ENCODE measurements around the gene FXYD7. TPM values are rescaled to one million over a fixed set of nuclear protein-coding genes. Genes with fewer than 3 reads are reported as not detected.
A peak's percentile ranks its signal among the peaks of the same experiment; 100 is the strongest.

Gene FXYD7
- total and polyA plus RNA-seq, 10 donors = 1.2 to 4.4 (median 2.3) TPM; not detected in 1

DNA sequence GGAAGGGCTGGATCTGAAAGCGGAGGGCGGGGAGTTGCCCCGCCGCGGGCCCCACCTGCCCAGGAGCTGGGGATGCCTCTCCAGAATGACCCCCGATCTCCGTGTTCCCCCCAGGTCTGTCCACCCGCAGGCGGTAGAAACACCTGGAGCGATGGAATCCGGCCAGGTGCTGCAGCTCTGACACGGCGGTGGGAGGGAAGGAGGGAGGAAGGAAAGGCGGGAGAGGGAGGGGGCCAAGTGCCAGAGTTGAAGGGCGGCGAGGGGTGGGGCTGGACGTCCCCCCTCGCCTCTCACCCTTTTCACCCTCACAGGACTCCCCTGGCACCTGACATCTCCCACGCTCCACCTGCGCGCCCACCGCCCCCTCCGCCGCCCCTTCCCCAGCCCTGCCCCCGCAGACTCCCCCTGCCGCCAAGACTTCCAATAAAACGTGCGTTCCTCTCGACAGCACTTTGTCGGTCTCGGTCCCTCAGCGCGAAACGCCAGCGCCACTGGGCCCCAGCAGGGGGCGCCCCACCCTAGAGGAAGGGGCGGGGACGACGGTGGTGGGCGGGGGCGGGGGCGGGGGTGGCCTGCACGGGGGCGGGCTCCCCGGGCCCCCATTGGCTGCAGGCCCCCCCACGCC is 337 bp upstream of the FXYD7 start:
- DNase-seq = peak; percentile 90
- Histone ChIP-seq H3K36me3 (no peaks in the 10 kb centered on the region), H3K4me3 (peak overlapping the region in 5 of 8 donors; percentile 22 to 65 (median 25)), H3K27me3 (replicated peaks in 1 of 7) (peaks cover 0 to 64% (median 18%) of the 10 kb centered on the region in 7 donors), H3K27ac (peak overlapping the region in 2 of 8 donors; percentile 7 to 48), H3K9me3 (no peaks in the 10 kb centered on the region), H3K4me1 (peaks cover 13 to 70% (median 40%) of the 10 kb centered on the region in 6 donors)
- 3 to 13% (median 4%) methylated on average over 17 to 43 of the region's 46 CpGs for WGBS, 5 donors
- intact Hi-C loops (cut with DNase I; ENCODE audit: low total_unique reads) = no loop called here
- TF ChIP-seq POLR2A (IDR thresholded peaks at IDR 0.05) = no peak
- TF ChIP-seq POLR2AphosphoS5 (IDR thresholded peaks at IDR 0.05) = peak; percentile 52 to 63 (median 60)
- peak; percentile 4 to 92 (median 71) for TF ChIP-seq CTCF (IDR thresholded peaks at IDR 0.05 in 8 of 11, conservative IDR thresholded peaks at IDR 0.05 in 3 of 11)

DNA sequence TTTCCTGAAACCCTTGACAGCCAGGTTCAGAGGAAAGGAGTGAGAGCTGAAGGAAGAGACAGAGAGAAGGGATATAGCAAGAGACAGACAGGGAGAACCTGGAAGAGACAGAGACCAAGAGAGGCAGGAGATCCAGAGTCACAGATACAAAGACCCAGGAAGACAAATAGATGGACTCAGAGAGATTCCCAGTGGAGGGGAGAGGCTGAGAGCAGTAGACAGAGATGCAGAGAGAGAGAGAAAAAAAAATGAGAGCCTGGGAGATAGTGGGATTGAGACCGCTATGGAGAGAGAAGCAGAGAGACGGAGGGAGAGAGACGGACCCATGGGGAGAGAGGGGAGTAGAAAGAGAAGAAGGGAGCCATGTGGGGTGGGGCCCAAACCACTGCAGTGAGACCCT is 763 bp downstream of the FXYD7 start:
- intact Hi-C loops (cut with DNase I; ENCODE audit: low total_unique reads) = no loop called here
- DNase-seq = no peak
- Histone ChIP-seq H3K27me3 (replicated peaks in 1 of 7) (peaks cover 0 to 58% (median 18%) of the 10 kb centered on the region in 7 donors), H3K4me1 (peaks cover 13 to 63% (median 39%) of the 10 kb centered on the region in 6 donors), H3K4me3 (peak overlapping the region in 1 of 8 donors; percentile 65), H3K9me3 (no peaks in the 10 kb centered on the region), H3K36me3 (no peaks in the 10 kb centered on the region), H3K27ac (no peak overlapping the region)
- TF ChIP-seq POLR2A (IDR thresholded peaks at IDR 0.05) = no peak
- no peak for TF ChIP-seq CTCF (IDR thresholded peaks at IDR 0.05 in 8 of 11, conservative IDR thresholded peaks at IDR 0.05 in 3 of 11)
- TF ChIP-seq POLR2AphosphoS5 (IDR thresholded peaks at IDR 0.05) = no peak
- 48 to 61% (median 54%) methylated on average over 3 of the region's 3 CpGs for WGBS, 5 donors

DNA sequence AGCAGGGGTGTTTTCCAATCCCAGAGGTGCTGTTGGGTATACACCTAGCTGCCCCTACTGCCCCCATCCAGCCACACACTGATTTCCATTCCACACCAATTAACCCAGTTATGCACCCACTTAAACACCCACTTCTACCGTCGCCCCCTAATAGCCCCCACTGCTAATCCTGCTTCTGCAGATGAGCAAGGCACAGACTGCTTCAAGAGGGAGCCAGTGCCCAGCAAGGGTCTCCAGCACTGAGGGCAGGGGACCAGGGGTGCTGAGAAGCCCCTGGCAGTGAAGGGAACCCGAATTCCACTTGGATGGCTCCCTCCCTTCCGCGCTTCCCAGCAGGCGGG is 1.2 kb downstream of the FXYD7 start:
- 33 to 51% (median 45%) methylated on average over 2 to 6 of the region's 6 CpGs for WGBS, 5 donors
- no peaks in the 10 kb centered on the region for H3K36me3 ChIP-seq
- no peak overlapping the region for H3K4me3 ChIP-seq
- intact Hi-C loops (cut with DNase I; ENCODE audit: low total_unique reads) = no loop called here
- peaks cover 13 to 58% (median 39%) of the 10 kb centered on the region in 6 donors for H3K4me1 ChIP-seq
- no peak for TF ChIP-seq POLR2A (IDR thresholded peaks at IDR 0.05)
- TF ChIP-seq POLR2AphosphoS5 (IDR thresholded peaks at IDR 0.05) = no peak
- no peak for TF ChIP-seq CTCF (IDR thresholded peaks at IDR 0.05 in 8 of 11, conservative IDR thresholded peaks at IDR 0.05 in 3 of 11)
- H3K27ac ChIP-seq = no peak overlapping the region
- no peaks in the 10 kb centered on the region for H3K9me3 ChIP-seq
- H3K27me3 ChIP-seq (replicated peaks in 1 of 7) = peaks cover 0 to 57% (median 18%) of the 10 kb centered on the region in 7 donors
- no peak for DNase-seq

DNA sequence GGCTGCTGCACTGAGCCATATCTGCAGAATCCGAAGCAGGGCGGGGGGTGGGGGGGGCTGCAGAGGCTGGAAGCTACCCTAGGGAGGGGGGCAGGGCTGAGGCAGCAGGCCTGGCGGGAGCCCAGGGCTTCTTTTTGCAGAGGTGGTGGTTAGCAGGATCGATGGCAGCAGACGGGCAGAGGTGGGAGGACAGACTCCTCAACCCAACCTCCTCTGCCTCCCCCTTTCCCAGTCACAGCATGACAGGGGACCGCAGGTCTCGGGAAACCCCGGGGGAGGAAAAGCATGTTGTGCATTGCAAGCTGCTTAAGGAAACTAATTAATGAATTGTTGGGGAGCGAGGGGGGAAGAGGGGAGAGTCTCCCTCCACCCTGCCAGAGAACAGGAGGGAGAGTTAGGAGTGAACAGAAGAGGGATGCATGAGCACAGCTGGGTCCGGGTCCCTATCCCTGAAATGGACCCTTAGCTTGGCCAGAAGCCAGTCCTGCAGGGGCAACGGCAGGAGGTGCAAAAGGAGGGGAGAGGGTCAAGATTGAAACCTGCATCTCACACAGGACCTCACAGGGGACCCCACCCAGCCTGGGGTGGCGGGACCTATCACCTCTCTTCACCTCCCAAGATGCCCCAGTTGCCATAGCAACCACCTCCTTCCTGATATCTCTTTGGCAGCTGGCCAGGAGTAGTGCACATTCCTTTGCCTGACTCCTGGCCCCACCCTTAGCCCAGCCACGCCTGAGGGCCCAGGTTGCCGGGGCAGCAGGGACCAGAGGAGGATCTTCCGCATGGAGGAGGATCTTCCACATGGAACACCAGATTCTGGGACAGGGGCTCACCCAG is 1.8 kb downstream of the FXYD7 start:
- H3K27ac ChIP-seq = peak overlapping the region in 1 of 8 donors; percentile 4
- DNase-seq = no peak
- no peaks in the 10 kb centered on the region for H3K36me3 ChIP-seq
- intact Hi-C loops (cut with DNase I; ENCODE audit: low total_unique reads) = no loop called here
- WGBS, 5 donors = 19 to 38% (median 29%) methylated on average over 12 to 15 of the region's 15 CpGs
- no peak overlapping the region for H3K4me3 ChIP-seq
- peaks cover 13 to 53% (median 38%) of the 10 kb centered on the region in 6 donors for H3K4me1 ChIP-seq
- peaks cover 0 to 52% (median 18%) of the 10 kb centered on the region in 7 donors for H3K27me3 ChIP-seq (replicated peaks in 1 of 7)
- no peak for TF ChIP-seq POLR2A (IDR thresholded peaks at IDR 0.05)
- no peak for TF ChIP-seq POLR2AphosphoS5 (IDR thresholded peaks at IDR 0.05)
- H3K9me3 ChIP-seq = no peaks in the 10 kb centered on the region
